Endothelial cell of umbilical vein (primary cell): Measurements from ENCODE around the gene C3orf22. TPM values are rescaled to one million over a fixed set of nuclear protein-coding genes. Genes with fewer than 3 reads are reported as not detected.

Experiments used
- BruUV-seq: library from RNA; stranded (reverse); fragments of 400-500 nt; replicated peaks from 2 replicates; lab custom pipeline; 2021; lab: Mats Ljungman, UMichigan
- CTCF ChIA-PET: fragments of 300-600, 350-600 bp; sonication (Branson Sonifier 250); formaldehyde crosslinking; loops from one replicate; lab custom pipeline; 2021; ENCODE audit warnings: antibody characterized with exemption, inconsistent platforms; lab: Charles Lee
- POLR2A ChIA-PET: fragments of 300-600, 350-600 bp; sonication (Branson Sonifier 250); formaldehyde crosslinking; loops from one replicate; lab custom pipeline; 2021; ENCODE audit warnings: antibody characterized with exemption, inconsistent platforms; lab: Charles Lee
- DNase-seq: peaks from one replicate; pipeline ENCODE4 v3.0.0-alpha.2; 2011; ENCODE audit warnings: low read depth, low spot score
- FAIRE-seq: peaks from 2 replicates; lab custom pipeline; 2011; peaks lifted over from hg19 to GRCh38; lab: Jason Lieb, UNC
- H2AFZ ChIP-seq: 2 replicates; pipeline ENCODE4 v1.6.0; 2012; ENCODE audit warnings: low read depth, low read length, control low read depth, inconsistent platforms
- H3K27ac ChIP-seq: 2 replicates; pipeline ENCODE4 v1.5.1; 2011; ENCODE audit warnings: low read depth, mild to moderate bottlenecking, control low read depth, low read length, moderate library complexity; ENCODE audit not compliant: insufficient read depth
- H3K27me3 ChIP-seq, 2 experiments: 2 replicates each; pipeline versions ENCODE4 v1.6.0 to v1.6.1; 2011; ENCODE audit warnings: low read length in 2 of 2, mixed read lengths in 1 of 2; ENCODE audit not compliant: control insufficient read depth in 2 of 2, insufficient read depth in 2 of 2
- H3K36me3 ChIP-seq, 2 experiments: 2 replicates in 1 of 2; 3 replicates in 1 of 2; pipeline ENCODE4 v1.5.1; 2011; ENCODE audit warnings: low read length in 2 of 2, mild to moderate bottlenecking in 1 of 2, moderate library complexity in 1 of 2; ENCODE audit not compliant: control insufficient read depth in 2 of 2, insufficient read depth in 2 of 2; ENCODE audit errors: extremely low read depth in 1 of 2
- H3K4me1 ChIP-seq: 3 replicates; pipeline ENCODE4 v1.5.1; 2011; ENCODE audit warnings: mild to moderate bottlenecking, low read length; ENCODE audit not compliant: control insufficient read depth, insufficient read depth; ENCODE audit errors: extremely low read depth
- H3K4me2 ChIP-seq: 2 replicates; pipeline ENCODE4 v1.6.1; 2011; ENCODE audit warnings: low read length, control low read depth, mixed read lengths; ENCODE audit not compliant: insufficient read depth
- H3K4me3 ChIP-seq, 3 experiments: fragments of 200-600 bp in 1 of 3; sonication (generic), shearing (Covaris generic) in 1 of 3; replicated peaks in 1 of 3; 2 replicates each; pipeline ENCODE4 v1.5.1; 2011 to 2016; ENCODE audit warnings: control low read depth in 3 of 3, low read length in 3 of 3, mild to moderate bottlenecking in 2 of 3, inconsistent platforms in 1 of 3, low read depth in 1 of 3, moderate library complexity in 1 of 3; ENCODE audit not compliant: insufficient read depth in 1 of 3
- H3K79me2 ChIP-seq: 2 replicates; pipeline ENCODE4 v1.6.0; 2012; ENCODE audit warnings: low read length, inconsistent platforms; ENCODE audit not compliant: control insufficient read depth, insufficient read depth
- H3K9ac ChIP-seq: replicated peaks from 2 replicates; pipeline ENCODE3; 2011; ENCODE audit warnings: low read length, control low read depth; ENCODE audit not compliant: insufficient read depth; ENCODE audit errors: extremely low read depth
- H3K9me1 ChIP-seq: replicated peaks from 3 replicates; pipeline ENCODE4 v1.6.0; 2011; ENCODE audit warnings: mild to moderate bottlenecking, low read length; ENCODE audit not compliant: control insufficient read depth, insufficient read depth; ENCODE audit errors: extremely low read depth
- H3K9me3 ChIP-seq: replicated peaks from 2 replicates; pipeline ENCODE4 v1.5.1; 2012; ENCODE audit warnings: low read length, inconsistent platforms; ENCODE audit not compliant: control insufficient read depth, insufficient read depth
- H4K20me1 ChIP-seq: replicated peaks from 2 replicates; pipeline ENCODE3; 2011; ENCODE audit warnings: mild to moderate bottlenecking, low read length; ENCODE audit not compliant: control insufficient read depth, insufficient read depth; ENCODE audit errors: extremely low read depth
- EZH2 ChIP-seq: IDR thresholded peaks from 2 replicates; pipeline ENCODE4 v1.6.1; 2012; ENCODE audit warnings: borderline replicate concordance, low read depth, mild to moderate bottlenecking, moderate library complexity, low read length, inconsistent platforms; ENCODE audit not compliant: severe bottlenecking
- FOS ChIP-seq: IDR thresholded peaks from 2 replicates; pipeline ENCODE4 v1.6.1; 2011; ENCODE audit warnings: mild to moderate bottlenecking, low read length, moderate library complexity, borderline replicate concordance; ENCODE audit not compliant: insufficient read depth
- GATA2 ChIP-seq: IDR thresholded peaks from 2 replicates; pipeline ENCODE4 v1.7.0; 2011; ENCODE audit warnings: low read depth, mild to moderate bottlenecking, moderate library complexity, mixed read lengths, low read length; ENCODE audit not compliant: insufficient read length, insufficient read depth
- JUN ChIP-seq: IDR thresholded peaks from 2 replicates; pipeline ENCODE4 v1.6.1; 2011; ENCODE audit warnings: borderline replicate concordance, low read depth; ENCODE audit not compliant: insufficient read length, insufficient read depth
- MYC ChIP-seq: IDR thresholded peaks from one replicate; pipeline ENCODE4 v1.6.1; 2011; ENCODE audit warnings: mild to moderate bottlenecking, low read depth, low read length
- POLR2A ChIP-seq: IDR thresholded peaks from 2 replicates; pipeline ENCODE4 v1.6.1; 2012; ENCODE audit warnings: low read depth, mild to moderate bottlenecking, control low read depth, low read length
- POLR2AphosphoS5 ChIP-seq: IDR thresholded peaks from 2 replicates; pipeline ENCODE4 v1.6.1; 2012; ENCODE audit warnings: low read depth, mild to moderate bottlenecking, control low read depth, low read length, moderate library complexity; ENCODE audit not compliant: insufficient read depth
- dilution Hi-C: fragments of 300-500 bp; cut with MboI; formaldehyde crosslinking; loops from one replicate; pipeline ENCODE4 v1.15.0; 2019; ENCODE audit warnings: low sequenced_read_pairs; ENCODE audit not compliant: extremely low pct_ligation_motif_present
- intact Hi-C: fragments of 100-400 bp; cut with micrococcal nuclease; formaldehyde crosslinking; loops from one replicate; pipeline ENCODE4 v1.10.0; 2022
- polyA plus RNA-seq, 4 experiments: library from polyadenylated mRNA; depleted of rRNA in 3 of 4; stranded (reverse) in 3 of 4; unstranded in 1 of 4; fragments of >200 nt; gene quantifications; 2 replicates each; pipeline versions ENCODE4 v1.2.1 to v1.2.3, GENCODE V29; 2011 to 2012; ENCODE audit warnings: missing spikeins in 1 of 4
- total RNA-seq: library from RNA; stranded (reverse); gene quantifications from 2 replicates; pipeline ENCODE4 v1.2.3, GENCODE V29; 2021
- TF ChIP-seq, protein P1 (sequence below): IDR thresholded peaks from 2 replicates; pipeline ENCODE4 v1.6.1; 2011; ENCODE audit not compliant: insufficient read depth, insufficient read length
- TF ChIP-seq, protein P2 (sequence below), 2 donors: IDR thresholded peaks; 1 replicate in 1 of 2; 2 replicates in 1 of 2; pipeline ENCODE4 v1.5.1; 2011; ENCODE audit warnings: low read length in 2 of 2, mild to moderate bottlenecking in 2 of 2, moderate library complexity in 2 of 2, control low read depth in 1 of 2, inconsistent platforms in 1 of 2, low read depth in 1 of 2; ENCODE audit not compliant: insufficient read depth in 1 of 2; ENCODE audit errors: extremely low read depth in 1 of 2

C3orf22 gene
- total and polyA plus RNA-seq, 2 donors (not counting 3 experiments of a cell fraction or from before 2014, with no cell fraction given): not detected

DNA sequence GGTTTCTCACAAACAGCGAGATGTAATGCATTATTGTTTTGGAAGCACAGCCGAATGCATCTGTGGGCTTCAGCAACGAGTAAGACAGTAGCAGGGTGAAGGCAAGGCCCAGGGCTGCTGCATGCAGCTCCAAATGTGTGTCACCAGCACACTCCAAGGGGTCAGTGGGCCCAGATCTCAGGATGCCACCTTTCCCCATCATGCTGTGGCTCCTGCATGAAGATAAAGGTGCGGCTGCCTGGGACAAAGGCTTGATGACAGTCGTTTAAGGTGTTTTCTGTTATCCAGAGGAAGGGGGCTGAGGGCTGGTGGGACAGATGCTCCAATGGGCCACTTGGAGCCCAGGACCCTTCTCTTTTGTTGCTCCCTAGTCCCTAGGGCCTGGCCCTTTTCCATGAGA lies 13.2 kb downstream of the C3orf22 start:
- ChIA-PET CTCF (interaction anchor here (1.2 kb wide), 1 partner anchor 23 kb away, joined by 3 read pairs; no protein-coding TSS in a partner anchor), POLR2A (no interaction called here)
- H3K9me3 ChIP-seq: no peaks in the 10 kb centered on the region
- no peaks in the 10 kb centered on the region for H4K20me1 ChIP-seq
- H3K9ac ChIP-seq: no peak overlapping the region
- no peak overlapping the region for H3K4me3 ChIP-seq
- no peaks in the 10 kb centered on the region for H3K9me1 ChIP-seq
- dilution Hi-C loops: no loop called here
- intact Hi-C loops: no loop called here
- BruUV-seq: no TSS peak
- peaks cover 0 to 2% of the 10 kb centered on the region in 2 experiments for H3K27me3 ChIP-seq
- peaks cover 2% of the 10 kb centered on the region for H3K4me1 ChIP-seq
- H3K36me3 ChIP-seq: no peaks in the 10 kb centered on the region
- H2AFZ ChIP-seq: no peak overlapping the region
- H3K27ac ChIP-seq: no peak overlapping the region
- no peak for TF ChIP-seq POLR2A
- TF ChIP-seq GATA2: no peak
- TF ChIP-seq EZH2: no peak
- TF ChIP-seq, protein P1, sequence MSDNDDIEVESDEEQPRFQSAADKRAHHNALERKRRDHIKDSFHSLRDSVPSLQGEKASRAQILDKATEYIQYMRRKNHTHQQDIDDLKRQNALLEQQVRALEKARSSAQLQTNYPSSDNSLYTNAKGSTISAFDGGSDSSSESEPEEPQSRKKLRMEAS: no peak
- no peak for TF ChIP-seq POLR2AphosphoS5
- TF ChIP-seq JUN: no peak
- TF ChIP-seq FOS: no peak
- no peak for TF ChIP-seq MYC
- TF ChIP-seq, protein P2, sequence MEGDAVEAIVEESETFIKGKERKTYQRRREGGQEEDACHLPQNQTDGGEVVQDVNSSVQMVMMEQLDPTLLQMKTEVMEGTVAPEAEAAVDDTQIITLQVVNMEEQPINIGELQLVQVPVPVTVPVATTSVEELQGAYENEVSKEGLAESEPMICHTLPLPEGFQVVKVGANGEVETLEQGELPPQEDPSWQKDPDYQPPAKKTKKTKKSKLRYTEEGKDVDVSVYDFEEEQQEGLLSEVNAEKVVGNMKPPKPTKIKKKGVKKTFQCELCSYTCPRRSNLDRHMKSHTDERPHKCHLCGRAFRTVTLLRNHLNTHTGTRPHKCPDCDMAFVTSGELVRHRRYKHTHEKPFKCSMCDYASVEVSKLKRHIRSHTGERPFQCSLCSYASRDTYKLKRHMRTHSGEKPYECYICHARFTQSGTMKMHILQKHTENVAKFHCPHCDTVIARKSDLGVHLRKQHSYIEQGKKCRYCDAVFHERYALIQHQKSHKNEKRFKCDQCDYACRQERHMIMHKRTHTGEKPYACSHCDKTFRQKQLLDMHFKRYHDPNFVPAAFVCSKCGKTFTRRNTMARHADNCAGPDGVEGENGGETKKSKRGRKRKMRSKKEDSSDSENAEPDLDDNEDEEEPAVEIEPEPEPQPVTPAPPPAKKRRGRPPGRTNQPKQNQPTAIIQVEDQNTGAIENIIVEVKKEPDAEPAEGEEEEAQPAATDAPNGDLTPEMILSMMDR (IDR thresholded peaks at IDR 0.05; ENCODE audit: extremely low read depth in 1 of 2, insufficient read depth in 1 of 2, low read depth in 1 of 2, low read length in 2 of 2): no peak
- H3K79me2 ChIP-seq: no peaks in the 10 kb centered on the region
- no peak overlapping the region for H3K4me2 ChIP-seq
- DNase-seq: no peak
- FAIRE-seq: no peak
